ENCODE measurements around the gene TAC3.
"Not testable (repeated sequence)": the region's sequence is repeated elsewhere in the genome, so short reads cannot be mapped to it uniquely, and the experiment has no call there.

The TAC3 gene

DNA sequence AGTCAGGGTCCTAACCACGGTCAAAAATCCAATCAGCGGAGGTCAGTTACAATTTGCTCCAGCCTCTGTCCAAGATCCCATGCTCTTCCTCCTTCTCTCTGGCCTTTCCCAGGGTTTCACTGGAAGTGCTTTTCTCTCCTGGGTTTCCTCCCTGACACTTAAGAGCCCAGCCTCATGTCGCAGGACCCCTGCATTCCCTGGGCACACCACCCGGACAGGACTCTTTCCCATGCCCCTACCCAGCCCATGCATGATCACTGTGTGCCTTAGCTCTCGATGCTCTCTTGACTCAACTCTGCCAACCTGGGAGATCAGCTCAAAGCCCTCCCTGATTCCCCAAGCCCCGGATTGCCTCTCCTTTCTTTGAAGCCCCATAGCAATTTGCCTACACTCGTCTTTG is 15.5 kb upstream of the TAC3 start:
- no peak for DNase-seq

- no peak for DNase-seq
These were observed 14.9 kb upstream of the TAC3 start for GRCh38 chr12:57031138-57031725.

DNA sequence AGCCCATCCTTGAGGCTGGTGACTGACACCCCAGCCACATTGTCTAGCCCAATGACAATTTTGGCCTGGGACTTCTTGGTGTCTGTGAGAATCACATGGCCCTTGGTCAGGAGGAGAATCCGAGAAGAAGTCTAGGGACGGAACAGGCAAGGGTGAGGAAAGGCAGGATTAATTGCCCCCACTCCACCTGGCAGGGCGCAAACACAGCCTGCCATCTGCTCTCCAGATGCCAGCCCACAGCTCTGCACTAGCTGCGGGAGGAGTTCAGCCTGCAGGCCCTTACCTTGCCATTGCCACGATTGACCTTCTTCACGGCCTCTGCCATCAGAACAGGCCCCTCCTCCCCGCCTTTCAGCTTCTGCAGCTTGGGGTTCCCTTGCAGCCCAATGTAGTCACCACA is 13.1 kb upstream of the TAC3 start:
- DNase-seq, result no peak

DNA sequence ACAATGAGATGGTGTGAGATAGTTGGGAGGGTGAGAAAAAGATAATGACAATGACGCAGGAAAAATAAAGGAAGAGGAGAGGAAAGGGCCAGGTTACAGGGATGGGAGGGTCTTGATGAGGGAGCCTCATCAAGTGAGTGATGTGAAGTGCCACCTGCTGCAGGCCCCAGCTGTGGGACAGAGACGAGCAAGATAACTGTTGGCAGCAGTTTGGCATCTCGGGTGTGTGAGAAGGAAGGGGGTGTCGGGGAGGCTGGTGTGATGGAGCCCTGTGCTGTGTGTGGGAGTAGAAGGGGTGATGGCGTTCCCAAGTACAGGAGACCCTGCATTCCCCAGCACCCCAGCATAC is 11.4 kb upstream of the TAC3 start:
- no peak for DNase-seq

DNA sequence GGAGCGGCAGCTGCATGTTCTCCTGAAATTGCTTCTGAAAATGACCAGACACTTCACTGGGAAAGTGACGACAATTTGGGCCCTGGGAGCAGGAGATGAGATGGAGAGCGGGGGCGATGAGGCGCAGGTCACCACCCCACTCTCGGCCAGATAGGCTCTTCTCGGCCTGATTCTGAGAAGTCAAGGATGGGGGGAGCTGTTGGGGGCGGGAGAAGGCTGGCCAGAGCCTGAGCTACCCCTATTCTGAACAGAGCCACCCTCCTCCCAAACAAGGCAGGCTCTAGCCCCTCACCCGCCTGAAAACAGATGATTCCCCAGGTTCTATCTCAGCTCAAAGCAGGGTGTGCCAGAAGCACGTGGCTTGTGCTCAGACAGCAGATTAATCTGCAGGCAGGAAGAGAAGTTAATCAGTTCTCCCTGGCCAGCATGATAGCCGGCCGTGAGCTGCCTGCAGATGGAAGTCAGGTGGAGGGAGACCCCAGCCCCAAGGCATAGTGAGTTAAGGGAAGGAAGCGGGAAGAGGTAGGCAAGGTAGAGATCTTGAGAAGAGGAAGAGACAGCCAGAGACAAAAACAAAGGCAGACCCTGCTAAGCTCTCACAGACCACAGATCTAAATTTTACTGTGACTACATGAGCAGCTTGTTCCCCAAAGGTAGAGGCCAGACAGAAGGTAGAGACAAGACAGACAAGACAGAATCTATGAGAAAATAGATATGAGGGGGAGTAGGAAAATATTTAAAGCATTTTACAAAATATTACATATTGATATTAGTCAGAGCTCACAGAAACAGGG is 10.9 kb upstream of the TAC3 start:
- no peak for DNase-seq

DNA sequence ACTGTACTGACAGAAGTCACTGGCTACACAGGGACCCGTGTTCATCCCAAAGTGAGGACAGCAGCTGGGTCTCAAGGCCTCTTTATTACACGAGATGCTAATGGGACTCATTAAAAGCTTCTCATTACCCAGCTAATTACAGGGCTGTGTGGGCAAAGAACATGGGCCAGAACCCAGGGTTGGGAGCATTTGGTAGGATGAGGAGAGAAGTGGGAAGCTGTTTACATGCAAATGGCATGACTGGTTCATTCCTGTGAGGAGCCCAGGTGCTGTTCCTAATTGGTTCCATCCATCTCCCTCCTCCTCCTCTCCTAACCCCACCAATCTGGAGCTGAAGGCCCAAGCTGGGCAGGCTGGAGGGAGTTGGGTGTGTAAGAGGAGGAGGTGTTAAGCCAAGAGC is 8.9 kb upstream of the TAC3 start:
- no peak for DNase-seq

GRCh38 chr12:57022324-57022723 is 6.0 kb upstream of the TAC3 start:
- DNase-seq, result not testable (repeated sequence)

GRCh38 chr12:57019983-57020719 is 3.8 kb upstream of the TAC3 start:
- DNase-seq, result no peak

GRCh38 chr12:57018906-57019305 is 2.6 kb upstream of the TAC3 start:
- DNase-seq, result no peak

DNA sequence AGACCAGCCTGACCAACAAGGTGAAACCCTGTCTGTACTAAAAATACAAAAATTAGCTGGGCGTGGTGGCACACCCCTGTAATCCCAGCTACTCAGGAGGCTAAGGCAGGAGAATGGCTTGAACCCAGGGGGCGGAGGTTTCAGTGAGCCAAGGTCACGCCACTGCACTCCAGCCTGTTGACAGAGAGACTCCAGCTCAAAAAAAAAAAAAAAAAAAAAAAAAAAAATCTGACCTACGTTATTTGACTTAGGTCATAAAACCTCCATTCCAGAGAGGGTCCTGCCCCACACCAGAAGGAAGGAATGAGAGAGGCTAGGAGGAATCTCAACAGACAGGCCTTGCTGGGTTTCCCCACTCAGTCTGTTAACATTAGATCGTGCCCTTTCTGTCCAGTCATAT is 2.0 kb upstream of the TAC3 start:
- not testable (repeated sequence) for DNase-seq

- no peak for DNase-seq
These were observed 3.5 kb downstream of the TAC3 start for GRCh38 chr12:57012600-57013465.

DNA sequence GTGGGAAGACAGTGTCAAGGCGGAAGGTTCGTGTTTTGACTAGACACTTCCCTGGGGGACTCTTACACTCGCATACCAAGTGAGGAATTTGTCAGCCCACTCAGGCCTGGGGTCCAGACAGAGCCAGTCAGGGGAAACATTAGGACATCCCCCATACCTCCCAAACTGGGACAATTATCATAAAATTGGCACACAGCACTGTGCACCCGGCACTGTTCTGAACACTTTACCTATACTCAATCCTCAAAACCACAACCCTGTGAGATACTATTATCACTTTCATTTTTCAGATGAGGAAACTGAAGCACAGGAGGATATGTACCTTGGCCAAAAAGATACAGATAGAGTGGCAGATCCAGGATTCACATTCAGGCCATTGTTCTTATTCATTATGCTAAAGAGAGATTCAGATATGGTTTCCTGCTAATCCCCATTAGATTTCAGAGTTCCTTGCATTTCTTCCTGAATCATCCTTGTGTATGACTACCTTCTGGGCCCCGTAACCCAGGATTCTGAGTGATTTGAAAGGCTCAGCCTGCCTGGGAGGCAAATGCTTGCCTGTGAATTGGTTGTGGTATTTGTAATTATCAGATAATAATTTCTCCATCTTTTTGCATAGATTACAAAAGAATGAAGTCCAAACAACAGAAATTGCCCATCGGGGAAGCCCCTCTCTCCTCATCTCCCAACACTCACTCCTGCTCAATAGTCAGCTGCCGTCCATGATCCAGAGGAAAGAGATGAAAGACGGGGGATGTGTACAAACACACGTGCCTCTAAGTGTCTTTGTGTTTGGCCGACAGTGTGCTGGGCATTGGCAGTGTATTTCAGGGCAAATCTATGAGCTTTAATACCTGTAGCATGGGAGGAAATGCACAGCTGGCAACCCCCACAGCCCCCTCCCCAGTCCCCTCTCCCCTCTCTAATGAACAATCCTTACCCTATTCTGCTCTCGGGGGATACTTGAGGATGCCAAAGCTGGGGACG is 4.6 kb downstream of the TAC3 start:
- DNase-seq, result no peak

GRCh38 chr12:57010627-57011247 is 5.6 kb downstream of the TAC3 start:
- no peak for DNase-seq

- no peak for DNase-seq
These were observed 6.2 kb downstream of the TAC3 start for GRCh38 chr12:57009949-57010626.

DNA sequence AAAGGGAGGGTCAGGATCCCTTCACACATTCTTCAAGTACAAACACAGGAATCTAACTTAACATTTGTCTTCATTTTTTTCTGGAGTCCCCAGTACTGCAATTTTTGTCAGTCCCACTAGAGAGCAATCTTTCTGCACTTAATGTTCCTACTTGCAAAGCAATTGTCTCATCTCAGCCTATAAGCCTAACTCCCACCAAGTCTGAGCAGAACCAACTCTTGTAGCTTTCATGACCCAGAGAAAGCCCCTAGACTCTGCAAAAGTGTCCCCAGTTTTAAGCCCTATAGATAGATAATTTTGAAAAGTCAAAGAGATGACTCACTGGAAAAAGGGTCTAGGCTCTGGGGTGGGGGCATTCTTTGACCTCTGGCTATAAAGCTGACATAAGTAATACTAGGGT is 8.2 kb downstream of the TAC3 start:
- no peak for DNase-seq

GRCh38 chr12:57006809-57007475 is 9.4 kb downstream of the TAC3 start:
- no peak for DNase-seq

- peak in 3 of 4 experiments; percentile 42 to 75 (median 48) for DNase-seq
These were observed 10.1 kb downstream of the TAC3 start, which contains the start of gene ZBTB39 for GRCh38 chr12:57005980-57006808. TSS of gene ZBTB39 (minus strand) at chr12:57006546. CDS start at chr12:57004917, 1,629 bp downstream.

- DNase-seq, result no peak
These were observed 11.7 kb downstream of the TAC3 start for GRCh38 chr12:57004651-57005050.

DNA sequence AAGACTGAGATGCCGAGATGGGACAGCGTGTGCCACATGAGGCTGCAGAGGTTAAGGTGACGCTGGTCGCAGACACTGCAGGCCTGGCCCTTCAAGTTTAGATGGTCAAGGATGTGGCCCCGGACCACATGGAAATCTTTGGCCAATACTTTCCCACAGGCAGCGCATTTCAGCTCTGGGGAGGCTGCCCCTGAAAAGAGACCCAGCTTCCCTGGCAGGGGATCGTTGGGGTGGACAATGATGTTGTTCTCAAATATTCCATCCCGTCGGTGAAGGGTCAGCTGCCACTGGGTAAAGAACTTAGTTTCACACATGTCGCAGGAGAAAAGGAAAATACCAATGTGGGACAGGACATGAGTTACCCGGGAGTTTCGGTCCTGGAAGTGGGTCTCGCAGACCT is 12.9 kb downstream of the TAC3 start:
- DNase-seq, result no peak

Measured in activated naive CD4-positive, alpha-beta T cell (primary cell).